ENCODE results near the gene NANOS1.
"Not testable (repeated sequence)": the region's sequence is repeated elsewhere in the genome, so short reads cannot be mapped to it uniquely, and the experiment has no call there.

The NANOS1 gene

DNA sequence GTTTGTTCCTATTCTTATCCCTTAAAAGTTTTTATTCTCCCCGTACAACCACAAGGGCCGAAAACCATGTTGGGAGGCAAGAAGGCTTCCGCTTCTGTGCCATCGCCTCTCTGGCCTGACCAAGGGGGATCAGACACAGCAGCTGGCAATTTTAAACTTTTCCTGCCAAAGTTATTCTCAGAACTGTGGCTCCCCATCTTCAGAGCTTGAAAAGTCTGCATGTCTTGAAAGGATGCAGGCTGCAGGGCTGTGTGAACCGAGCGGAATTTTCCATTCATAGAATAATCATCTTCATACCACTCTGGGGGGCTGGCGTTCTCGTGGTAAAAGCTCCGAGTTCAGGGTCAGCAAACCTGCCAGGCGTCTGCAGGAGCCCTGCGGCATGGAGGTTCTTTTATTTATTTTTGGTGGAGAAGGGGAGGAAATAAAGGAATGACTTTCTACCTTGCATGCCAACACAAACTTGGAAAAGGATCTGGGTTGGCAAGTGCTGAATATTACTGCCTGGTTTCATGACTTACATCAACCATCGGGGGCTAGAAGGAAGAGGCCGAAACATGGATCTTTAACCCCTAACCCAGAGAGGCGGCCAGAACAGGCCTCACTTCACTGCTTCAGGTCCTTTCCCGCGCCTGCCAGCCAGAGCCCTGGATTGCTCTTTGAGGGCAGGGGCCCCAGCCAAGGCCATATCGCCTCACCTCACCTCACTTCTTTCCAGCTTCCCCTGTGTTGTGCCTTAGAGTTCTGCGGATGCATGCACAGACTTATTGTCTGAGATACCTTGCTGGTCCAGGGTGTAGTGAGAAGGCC lies 3.0 kb upstream of the NANOS1 start:
- Histone ChIP-seq H3K79me2 (ENCODE audit: insufficient read depth, low read length) (peaks cover 10% of the 10 kb centered on the region), H3K4me3 (ENCODE audit: low read depth in 1 of 2, low read length in 2 of 2) (no peak overlapping the region), H3K4me2 (ENCODE audit: insufficient read depth, low read length) (no peak overlapping the region), H3K27ac (ENCODE audit: low read length) (no peak overlapping the region), H3K36me3 (ENCODE audit: insufficient read depth, low read length) (peaks cover 3% of the 10 kb centered on the region; the same call in 1 of the 2 replicates), H3K27me3 (ENCODE audit: insufficient read depth, low read length, poor library complexity) (no peaks in the 10 kb centered on the region), H3K9ac (ENCODE audit: low read depth, low read length) (no peak overlapping the region), H3K9me3 (ENCODE audit: insufficient read depth, low read length, severe bottlenecking) (no peaks in the 10 kb centered on the region), H4K20me1 (ENCODE audit: insufficient read depth, low read length) (peaks cover 6% of the 10 kb centered on the region; the same call in 1 of the 2 replicates), H2AFZ (ENCODE audit: low read depth, low read length) (no peak overlapping the region), H3K4me1 (ENCODE audit: insufficient read depth, low read length) (peaks cover 19% of the 10 kb centered on the region)
- ATAC-seq (ENCODE audit: insufficient read depth, low read depth) (no peak), DNase-seq (no peak)
- TF ChIP-seq, protein P1, sequence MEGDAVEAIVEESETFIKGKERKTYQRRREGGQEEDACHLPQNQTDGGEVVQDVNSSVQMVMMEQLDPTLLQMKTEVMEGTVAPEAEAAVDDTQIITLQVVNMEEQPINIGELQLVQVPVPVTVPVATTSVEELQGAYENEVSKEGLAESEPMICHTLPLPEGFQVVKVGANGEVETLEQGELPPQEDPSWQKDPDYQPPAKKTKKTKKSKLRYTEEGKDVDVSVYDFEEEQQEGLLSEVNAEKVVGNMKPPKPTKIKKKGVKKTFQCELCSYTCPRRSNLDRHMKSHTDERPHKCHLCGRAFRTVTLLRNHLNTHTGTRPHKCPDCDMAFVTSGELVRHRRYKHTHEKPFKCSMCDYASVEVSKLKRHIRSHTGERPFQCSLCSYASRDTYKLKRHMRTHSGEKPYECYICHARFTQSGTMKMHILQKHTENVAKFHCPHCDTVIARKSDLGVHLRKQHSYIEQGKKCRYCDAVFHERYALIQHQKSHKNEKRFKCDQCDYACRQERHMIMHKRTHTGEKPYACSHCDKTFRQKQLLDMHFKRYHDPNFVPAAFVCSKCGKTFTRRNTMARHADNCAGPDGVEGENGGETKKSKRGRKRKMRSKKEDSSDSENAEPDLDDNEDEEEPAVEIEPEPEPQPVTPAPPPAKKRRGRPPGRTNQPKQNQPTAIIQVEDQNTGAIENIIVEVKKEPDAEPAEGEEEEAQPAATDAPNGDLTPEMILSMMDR (IDR thresholded peaks at IDR 0.05; ENCODE audit: borderline replicate concordance, extremely low read depth, low read length, poor library complexity, severe bottlenecking): no peak
- TF ChIP-seq EZH2 (IDR thresholded peaks at IDR 0.05; ENCODE audit: borderline replicate concordance, low read depth, low read length, severe bottlenecking): no peak

DNA sequence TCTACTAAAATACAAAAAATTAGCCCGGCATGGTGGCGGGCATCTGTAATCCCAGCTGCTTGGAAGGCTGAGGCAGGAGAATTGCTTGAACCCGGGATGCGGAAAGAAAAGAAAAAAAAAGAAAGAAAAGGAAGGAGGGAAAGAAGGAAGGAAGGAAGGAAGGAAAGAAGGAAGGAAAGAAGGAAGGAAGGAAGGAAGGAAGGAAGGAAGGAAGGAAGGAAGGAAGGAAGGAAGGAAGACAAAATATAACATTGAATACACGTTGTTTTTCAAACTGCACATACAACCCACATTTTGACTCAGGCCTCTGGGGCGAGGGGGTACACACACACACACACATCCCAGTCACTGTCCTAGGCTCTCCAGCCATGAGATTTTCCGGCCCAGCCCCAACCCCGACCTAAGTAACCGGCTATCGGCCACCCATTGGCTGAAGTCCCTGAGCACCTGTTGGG lies 1.0 kb upstream of the NANOS1 start:
- H3K4me3 ChIP-seq (ENCODE audit: low read depth in 1 of 2, low read length in 2 of 2); H3K9me3 ChIP-seq (ENCODE audit: insufficient read depth, low read length, severe bottlenecking); H3K27me3 ChIP-seq (ENCODE audit: insufficient read depth, low read length, poor library complexity); DNase-seq; H3K27ac ChIP-seq (ENCODE audit: low read length); ATAC-seq (ENCODE audit: insufficient read depth, low read depth): not testable (repeated sequence)
- H3K9ac ChIP-seq (ENCODE audit: low read depth, low read length): peak overlapping the region; percentile 40; the same call in 1 of the 2 replicates
- H3K4me1 ChIP-seq (ENCODE audit: insufficient read depth, low read length): peaks cover 38% of the 10 kb centered on the region
- peak overlapping the region; percentile 64 for H2AFZ ChIP-seq (ENCODE audit: low read depth, low read length)
- peaks cover 27% of the 10 kb centered on the region for H3K79me2 ChIP-seq (ENCODE audit: insufficient read depth, low read length)
- peak overlapping the region; percentile 65 for H3K4me2 ChIP-seq (ENCODE audit: insufficient read depth, low read length)
- H3K36me3 ChIP-seq (ENCODE audit: insufficient read depth, low read length): peaks cover 22% of the 10 kb centered on the region; the same call in 1 of the 2 replicates
- H4K20me1 ChIP-seq (ENCODE audit: insufficient read depth, low read length): peaks cover 19% of the 10 kb centered on the region; the same call in 1 of the 2 replicates

- peak overlapping the region in 1 of 2 experiments; percentile 54; a peak in 2 of 4 replicates for H3K4me3 ChIP-seq (ENCODE audit: low read depth in 1 of 2, low read length in 2 of 2)
These were observed 458 bp upstream of the NANOS1 start for GRCh38 chr10:119028900-119029612.

More at GRCh38 chr10:119028900-119029612, 458 bp upstream of the NANOS1 start:
- peak overlapping the region; percentile 71 for H3K9ac ChIP-seq (ENCODE audit: low read depth, low read length)
- no peak overlapping the region; the same call in 1 of the 2 replicates for H3K27ac ChIP-seq (ENCODE audit: low read length)
- no peaks in the 10 kb centered on the region for H3K27me3 ChIP-seq (ENCODE audit: insufficient read depth, low read length, poor library complexity)
- H4K20me1 ChIP-seq (ENCODE audit: insufficient read depth, low read length): peaks cover 23% of the 10 kb centered on the region; the same call in 1 of the 2 replicates
- peak; percentile 97 for DNase-seq
- peaks cover 27% of the 10 kb centered on the region for H3K36me3 ChIP-seq (ENCODE audit: insufficient read depth, low read length)
- peak overlapping the region; percentile 65 for H3K4me2 ChIP-seq (ENCODE audit: insufficient read depth, low read length)
- peaks cover 31% of the 10 kb centered on the region for H3K79me2 ChIP-seq (ENCODE audit: insufficient read depth, low read length)
- H2AFZ ChIP-seq (ENCODE audit: low read depth, low read length): peak overlapping the region; percentile 64
- peaks cover 44% of the 10 kb centered on the region for H3K4me1 ChIP-seq (ENCODE audit: insufficient read depth, low read length)
- TF ChIP-seq EZH2 (IDR thresholded peaks at IDR 0.05; ENCODE audit: borderline replicate concordance, low read depth, low read length, severe bottlenecking): no peak
- TF ChIP-seq, protein P1 (IDR thresholded peaks at IDR 0.05; ENCODE audit: borderline replicate concordance, extremely low read depth, low read length, poor library complexity, severe bottlenecking): peak; percentile 48
- peak; percentile 81 for ATAC-seq (ENCODE audit: insufficient read depth, low read depth)
- no peaks in the 10 kb centered on the region for H3K9me3 ChIP-seq (ENCODE audit: insufficient read depth, low read length, severe bottlenecking)

All from DND-41 (cell line).